A549 (cell line): ENCODE results near the gene CNP. TPM values are rescaled to one million over a fixed set of nuclear protein-coding genes. Genes with fewer than 3 reads are reported as not detected.
A peak's percentile ranks its signal among the peaks of the same experiment; 100 is the strongest.

Experiments
- ATAC-seq, 2 experiments: fragments of 200-7000 bp in 1 of 2; fragments of >200 bp in 1 of 2; cut with Nextera tagmentation in 1 of 2; cut with Tn5 transposase in 1 of 2; 3 replicates each; pipeline versions ENCODE4 v1.8.0 to v1.9.1; 2018 to 2020; ENCODE audit warnings: mild to moderate bottlenecking in 1 of 2, moderate library complexity in 1 of 2
- CTCF ChIA-PET: fragments of 300-600 bp; sonication (Branson Sonifier 250); formaldehyde crosslinking; extraction: SDS; loops from one replicate; lab custom pipeline; 2021; ENCODE audit warnings: antibody characterized with exemption, inconsistent platforms; lab: Yijun Ruan, JAX
- POLR2A ChIA-PET: fragments of 350-600 bp; formaldehyde crosslinking; extraction: SDS; loops from one replicate; lab custom pipeline; 2021; ENCODE audit warnings: antibody characterized with exemption, inconsistent platforms; lab: Yijun Ruan, JAX
- DNase-seq, 2 experiments: peaks; one replicate each; pipeline versions ENCODE4 v3.0.0 to v3.0.0-alpha.2; 2011 to 2016; ENCODE audit warnings: low read depth in 1 of 2, low spot score in 1 of 2
- FAIRE-seq: peaks from 2 replicates; lab custom pipeline; 2011; peaks lifted over from hg19 to GRCh38; lab: Jason Lieb, UNC
- H3K27ac ChIP-seq, 2 experiments: fragments of >200 bp; sonication (Bioruptor Twin); formaldehyde crosslinking; 3 replicates each; pipeline ENCODE4 v1.5.1; 2016 to 2017
- H3K4me1 ChIP-seq: fragments of >200 bp; sonication (Bioruptor Twin); formaldehyde crosslinking; 3 replicates; pipeline ENCODE4 v1.6.1; 2016
- H3K4me2 ChIP-seq: fragments of >200 bp; sonication (Bioruptor Twin); formaldehyde crosslinking; 3 replicates; pipeline ENCODE4 v1.6.1; 2016
- H3K4me3 ChIP-seq: fragments of >200 bp; sonication (Bioruptor Twin); formaldehyde crosslinking; 3 replicates; pipeline ENCODE4 v1.5.1; 2016
- H3K9me3 ChIP-seq: fragments of >200 bp; sonication (Bioruptor Twin); formaldehyde crosslinking; 3 replicates; pipeline ENCODE4 v1.6.1; 2016
- BHLHE40 ChIP-seq: IDR thresholded peaks from 2 replicates; pipeline ENCODE4 v1.6.1; 2012; ENCODE audit warnings: low read depth, low read length, inconsistent platforms
- E2F6 ChIP-seq: IDR thresholded peaks from 2 replicates; pipeline ENCODE4 v1.6.1; 2012; ENCODE audit warnings: low read depth, borderline replicate concordance
- ESRRA ChIP-seq: fragments of 150-350 bp; IDR thresholded peaks from 2 replicates; pipeline ENCODE4 v1.6.1; 2014; ENCODE audit warnings: mild to moderate bottlenecking, low read length, borderline replicate concordance
- GATA3 ChIP-seq: IDR thresholded peaks from 2 replicates; pipeline ENCODE4 v1.6.1; 2012; ENCODE audit warnings: borderline replicate concordance
- HDAC2 ChIP-seq: fragments of 200-600 bp; sonication (generic); IDR thresholded peaks from 2 replicates; pipeline ENCODE4 v1.6.1; 2016
- HOXB13 ChIP-seq: fragments of 250-450 bp; sonication (Bioruptor Pico); IDR thresholded peaks from 2 replicates; pipeline ENCODE4 v1.5.0; 2020; ENCODE audit warnings: low read depth, mild to moderate bottlenecking, moderate library complexity
- JUN ChIP-seq, 2 experiments: fragments of >200 bp; sonication (Bioruptor Twin); formaldehyde crosslinking; IDR thresholded peaks; 2 replicates in 1 of 2; 3 replicates in 1 of 2; pipeline ENCODE4 v1.6.1; 2016 to 2017
- KDM1A ChIP-seq: fragments of 200-600 bp; sonication (generic); IDR thresholded peaks from 2 replicates; pipeline ENCODE4 v1.6.1; 2016; ENCODE audit warnings: low read depth, mild to moderate bottlenecking
- MAX ChIP-seq: IDR thresholded peaks from 2 replicates; pipeline ENCODE4 v1.6.1; 2012
- MYC ChIP-seq: IDR thresholded peaks from 2 replicates; pipeline ENCODE4 v1.6.1; 2012; ENCODE audit warnings: mild to moderate bottlenecking, inconsistent platforms, low read length, improper control_type of control experiment, borderline replicate concordance
- NFE2L2 ChIP-seq: fragments of 150-350 bp; conservative IDR thresholded peaks from 2 replicates; pipeline ENCODE4 v1.6.1; 2014; ENCODE audit warnings: low read length
- NR3C1 ChIP-seq: fragments of >200 bp; sonication (Bioruptor Twin); formaldehyde crosslinking; IDR thresholded peaks from 3 replicates; pipeline ENCODE4 v1.6.1; 2017
- RAD21 ChIP-seq, 2 experiments: fragments of >200 bp in 1 of 2; sonication (Bioruptor Twin) in 1 of 2; formaldehyde crosslinking in 1 of 2; IDR thresholded peaks in 1 of 2; conservative IDR thresholded peaks in 1 of 2; 2 replicates in 1 of 2; 3 replicates in 1 of 2; pipeline ENCODE4 v1.6.1; 2012 to 2018; ENCODE audit warnings: inconsistent platforms in 1 of 2
- RFX5 ChIP-seq: fragments of 450-650 bp; IDR thresholded peaks from 2 replicates; pipeline ENCODE4 v1.7.1; 2014; ENCODE audit warnings: antibody characterized with exemption, mild to moderate bottlenecking, moderate library complexity
- SMC3 ChIP-seq: fragments of >200 bp; sonication (Bioruptor Twin); formaldehyde crosslinking; IDR thresholded peaks from 3 replicates; pipeline ENCODE4 v1.6.1; 2018; ENCODE audit warnings: inconsistent platforms
- TP53 ChIP-seq: fragments of 250-450 bp; sonication (Bioruptor Pico); IDR thresholded peaks from 2 replicates; pipeline ENCODE4 v1.5.0; 2021; ENCODE audit warnings: mild to moderate bottlenecking, moderate library complexity
- USF2 ChIP-seq: fragments of 450-650 bp; IDR thresholded peaks from 2 replicates; pipeline ENCODE4 v1.6.1; 2014; ENCODE audit warnings: antibody characterized with exemption
- WGBS: methylation state at CpG from one replicate; pipeline ENCODE4 v1.1.6; 2017; ENCODE audit errors: missing lambda C conversion rate; 5-methylcytosine and 5-hydroxymethylcytosine counted together
- polyA plus RNA-seq, 4 experiments: library from polyadenylated mRNA; depleted of rRNA in 3 of 4; stranded (reverse); fragments of >200 nt; fragmentation: RNase III in 1 of 4; extraction: RNeasy Plus Mini Kit Qiagen cat#74134 plus additional on column Dnase treatment in 1 of 4; gene quantifications; 2 replicates in 3 of 4; 3 replicates in 1 of 4; pipeline ENCODE4 v1.2.3, GENCODE V29; 2011 to 2017
- TF ChIP-seq, protein P1 (sequence below): fragments of 250-450 bp; sonication (Bioruptor Pico); IDR thresholded peaks from 2 replicates; pipeline ENCODE4 v1.5.0; 2021; ENCODE audit warnings: mild to moderate bottlenecking, moderate library complexity, borderline replicate concordance
- TF ChIP-seq, protein P2 (sequence below): fragments of >200 bp; sonication (Bioruptor Twin); formaldehyde crosslinking; IDR thresholded peaks from 3 replicates; pipeline ENCODE4 v1.5.1; 2016

Gene CNP
- polyA plus RNA-seq, 2 of the 4 experiments (the other 2 are of a cell fraction) = 38.6 to 113 TPM

DNA sequence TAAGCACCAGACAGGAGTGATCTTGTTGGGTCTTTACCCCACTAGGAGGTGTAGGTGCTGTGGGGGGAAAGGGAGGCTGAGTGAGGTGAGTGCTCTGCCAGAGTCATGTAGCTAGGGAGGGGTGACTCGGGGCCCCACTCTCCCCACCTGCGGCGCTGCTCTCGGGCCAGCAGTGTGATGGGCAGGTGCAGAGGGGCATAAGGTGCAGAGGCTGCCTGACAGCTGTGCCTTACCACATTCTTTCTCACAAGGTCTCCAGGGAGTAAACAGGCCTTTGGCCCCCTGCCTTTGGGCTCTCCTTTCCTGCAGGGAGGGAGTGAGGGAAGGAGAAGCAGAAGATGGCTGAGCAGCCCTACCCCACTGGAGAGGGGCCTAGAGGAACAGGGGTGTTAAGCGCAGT is 4.5 kb upstream of the CNP start:
- no peak overlapping the region for H3K4me3 ChIP-seq
- H3K9me3 ChIP-seq = no peaks in the 10 kb centered on the region
- DNase-seq (no peak), FAIRE-seq (no peak), ATAC-seq (no peak)
- POLR2A ChIA-PET = no interaction called here
- no peak overlapping the region for H3K27ac ChIP-seq
- no peak overlapping the region for H3K4me2 ChIP-seq
- peaks cover 12% of the 10 kb centered on the region for H3K4me1 ChIP-seq
- no peak for TF ChIP-seq RFX5
- TF ChIP-seq BHLHE40 = no peak
- TF ChIP-seq HOXB13 (CRISPR knock-in tag) = no peak
- TF ChIP-seq MAX = no peak
- no peak for TF ChIP-seq KDM1A
- TF ChIP-seq, protein P1, sequence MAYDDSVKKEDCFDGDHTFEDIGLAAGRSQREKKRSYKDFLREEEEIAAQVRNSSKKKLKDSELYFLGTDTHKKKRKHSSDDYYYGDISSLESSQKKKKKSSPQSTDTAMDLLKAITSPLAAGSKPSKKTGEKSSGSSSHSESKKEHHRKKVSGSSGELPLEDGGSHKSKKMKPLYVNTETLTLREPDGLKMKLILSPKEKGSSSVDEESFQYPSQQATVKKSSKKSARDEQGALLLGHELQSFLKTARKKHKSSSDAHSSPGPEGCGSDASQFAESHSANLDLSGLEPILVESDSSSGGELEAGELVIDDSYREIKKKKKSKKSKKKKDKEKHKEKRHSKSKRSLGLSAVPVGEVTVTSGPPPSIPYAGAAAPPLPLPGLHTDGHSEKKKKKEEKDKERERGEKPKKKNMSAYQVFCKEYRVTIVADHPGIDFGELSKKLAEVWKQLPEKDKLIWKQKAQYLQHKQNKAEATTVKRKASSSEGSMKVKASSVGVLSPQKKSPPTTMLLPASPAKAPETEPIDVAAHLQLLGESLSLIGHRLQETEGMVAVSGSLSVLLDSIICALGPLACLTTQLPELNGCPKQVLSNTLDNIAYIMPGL (CRISPR knock-in tag) = no peak
- TF ChIP-seq JUN (IDR thresholded peaks at IDR 0.05) = no peak
- TF ChIP-seq HDAC2 = no peak
- TF ChIP-seq USF2 = no peak
- no peak for TF ChIP-seq NR3C1
- no peak for TF ChIP-seq GATA3
- TF ChIP-seq ESRRA = no peak
- TF ChIP-seq, protein P2, sequence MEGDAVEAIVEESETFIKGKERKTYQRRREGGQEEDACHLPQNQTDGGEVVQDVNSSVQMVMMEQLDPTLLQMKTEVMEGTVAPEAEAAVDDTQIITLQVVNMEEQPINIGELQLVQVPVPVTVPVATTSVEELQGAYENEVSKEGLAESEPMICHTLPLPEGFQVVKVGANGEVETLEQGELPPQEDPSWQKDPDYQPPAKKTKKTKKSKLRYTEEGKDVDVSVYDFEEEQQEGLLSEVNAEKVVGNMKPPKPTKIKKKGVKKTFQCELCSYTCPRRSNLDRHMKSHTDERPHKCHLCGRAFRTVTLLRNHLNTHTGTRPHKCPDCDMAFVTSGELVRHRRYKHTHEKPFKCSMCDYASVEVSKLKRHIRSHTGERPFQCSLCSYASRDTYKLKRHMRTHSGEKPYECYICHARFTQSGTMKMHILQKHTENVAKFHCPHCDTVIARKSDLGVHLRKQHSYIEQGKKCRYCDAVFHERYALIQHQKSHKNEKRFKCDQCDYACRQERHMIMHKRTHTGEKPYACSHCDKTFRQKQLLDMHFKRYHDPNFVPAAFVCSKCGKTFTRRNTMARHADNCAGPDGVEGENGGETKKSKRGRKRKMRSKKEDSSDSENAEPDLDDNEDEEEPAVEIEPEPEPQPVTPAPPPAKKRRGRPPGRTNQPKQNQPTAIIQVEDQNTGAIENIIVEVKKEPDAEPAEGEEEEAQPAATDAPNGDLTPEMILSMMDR = no peak
- 79% methylated on average over 5 of the region's 5 CpGs for WGBS
- CTCF ChIA-PET = interaction anchor here (0.8 to 29.5 kb wide), 41 partner anchors 8 to 272 kb away, joined by 3 to 378 read pairs (median 6); partner anchors contain the start of genes ACLY, C17orf113, DHX58 and DNAJC7

GRCh38 chr17:41962768-41963434 is 3.7 kb upstream of the CNP start:
- ChIA-PET POLR2A (interaction anchor here (0.6 to 0.7 kb wide), 2 partner anchors 32 to 861 kb away, joined by 4 to 6 read pairs; partner anchors contain the start of genes BECN1 and ODAD4), CTCF (interaction anchor here (0.6 to 29.5 kb wide), 68 partner anchors 9 to 596 kb away, joined by 3 to 378 read pairs (median 4); partner anchors contain the start of genes ACLY, C17orf113, DHX58 and DNAJC7)
- FAIRE-seq = peak; percentile 95
- no peak overlapping the region for H3K4me2 ChIP-seq
- H3K4me1 ChIP-seq = peaks cover 17% of the 10 kb centered on the region
- H3K4me3 ChIP-seq = no peak overlapping the region
- TF ChIP-seq SMC3 (peak; percentile 87), NR3C1 (no peak), JUN (IDR thresholded peaks at IDR 0.05) (no peak), TP53 (CRISPR knock-in tag) (no peak), NFE2L2 (no peak), MYC (no peak), E2F6 (no peak), RAD21 (conservative IDR thresholded peaks at IDR 0.05 in 1 of 2, IDR thresholded peaks at IDR 0.05 in 1 of 2) (peak; percentile 96 to 97)
- TF ChIP-seq, protein P2 = peak; percentile 98
- TF ChIP-seq, protein P1 (CRISPR knock-in tag) = no peak
- no peaks in the 10 kb centered on the region for H3K9me3 ChIP-seq
- peak; percentile 30 to 55; a peak in 4 of 6 replicates for ATAC-seq
- WGBS = 28% methylated on average over 9 of the region's 9 CpGs
- DNase-seq = peak; percentile 69 to 91
- no peak overlapping the region for H3K27ac ChIP-seq
